Measurements from ENCODE around the gene ABI2.

DNA sequence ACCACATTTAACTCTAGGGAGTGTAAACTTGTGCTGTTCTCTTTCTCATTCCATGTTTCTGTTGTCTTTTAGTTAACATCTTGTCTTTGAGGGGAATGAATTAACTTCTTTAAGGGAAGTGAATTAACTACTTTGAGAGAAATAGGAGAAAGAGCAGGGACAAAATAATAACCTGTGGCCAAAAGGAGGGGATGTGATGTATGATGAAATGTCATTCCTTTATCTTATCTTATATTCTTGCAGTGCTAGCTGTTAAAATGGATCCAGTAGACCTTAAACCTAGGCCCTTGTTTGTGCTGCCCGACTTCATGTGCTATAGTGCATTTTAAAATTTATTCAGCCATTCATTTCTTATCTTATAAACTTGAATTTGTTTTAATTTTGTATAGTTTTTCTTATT lies 18.4 kb downstream of the ABI2 start:
- TF ChIP-seq, protein P1, sequence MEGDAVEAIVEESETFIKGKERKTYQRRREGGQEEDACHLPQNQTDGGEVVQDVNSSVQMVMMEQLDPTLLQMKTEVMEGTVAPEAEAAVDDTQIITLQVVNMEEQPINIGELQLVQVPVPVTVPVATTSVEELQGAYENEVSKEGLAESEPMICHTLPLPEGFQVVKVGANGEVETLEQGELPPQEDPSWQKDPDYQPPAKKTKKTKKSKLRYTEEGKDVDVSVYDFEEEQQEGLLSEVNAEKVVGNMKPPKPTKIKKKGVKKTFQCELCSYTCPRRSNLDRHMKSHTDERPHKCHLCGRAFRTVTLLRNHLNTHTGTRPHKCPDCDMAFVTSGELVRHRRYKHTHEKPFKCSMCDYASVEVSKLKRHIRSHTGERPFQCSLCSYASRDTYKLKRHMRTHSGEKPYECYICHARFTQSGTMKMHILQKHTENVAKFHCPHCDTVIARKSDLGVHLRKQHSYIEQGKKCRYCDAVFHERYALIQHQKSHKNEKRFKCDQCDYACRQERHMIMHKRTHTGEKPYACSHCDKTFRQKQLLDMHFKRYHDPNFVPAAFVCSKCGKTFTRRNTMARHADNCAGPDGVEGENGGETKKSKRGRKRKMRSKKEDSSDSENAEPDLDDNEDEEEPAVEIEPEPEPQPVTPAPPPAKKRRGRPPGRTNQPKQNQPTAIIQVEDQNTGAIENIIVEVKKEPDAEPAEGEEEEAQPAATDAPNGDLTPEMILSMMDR (conservative IDR thresholded peaks at IDR 0.05; ENCODE audit: low read depth, low read length): no peak
- TF ChIP-seq POLR2A (IDR thresholded peaks at IDR 0.05; ENCODE audit: low read depth, low read length) (no peak), MAFK (IDR thresholded peaks at IDR 0.05; ENCODE audit: low read depth, low read length) (no peak), RCOR1 (IDR thresholded peaks at IDR 0.05; ENCODE audit: insufficient replicate concordance, low read length) (no peak), BHLHE40 (IDR thresholded peaks at IDR 0.05; ENCODE audit: low read depth, low read length) (no peak), RFX5 (IDR thresholded peaks at IDR 0.05; ENCODE audit: low read depth, low read length) (no peak), NFE2L2 (IDR thresholded peaks at IDR 0.05; ENCODE audit: low read depth, low read length) (no peak), MXI1 (IDR thresholded peaks at IDR 0.05; ENCODE audit: borderline replicate concordance, low read depth, low read length) (no peak), SMC3 (IDR thresholded peaks at IDR 0.05; ENCODE audit: low read depth, low read length) (no peak)
- TF ChIP-seq, protein P2, sequence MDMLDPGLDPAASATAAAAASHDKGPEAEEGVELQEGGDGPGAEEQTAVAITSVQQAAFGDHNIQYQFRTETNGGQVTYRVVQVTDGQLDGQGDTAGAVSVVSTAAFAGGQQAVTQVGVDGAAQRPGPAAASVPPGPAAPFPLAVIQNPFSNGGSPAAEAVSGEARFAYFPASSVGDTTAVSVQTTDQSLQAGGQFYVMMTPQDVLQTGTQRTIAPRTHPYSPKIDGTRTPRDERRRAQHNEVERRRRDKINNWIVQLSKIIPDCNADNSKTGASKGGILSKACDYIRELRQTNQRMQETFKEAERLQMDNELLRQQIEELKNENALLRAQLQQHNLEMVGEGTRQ (IDR thresholded peaks at IDR 0.05; ENCODE audit: low read depth, low read length): no peak
- TF ChIP-seq, protein P3, sequence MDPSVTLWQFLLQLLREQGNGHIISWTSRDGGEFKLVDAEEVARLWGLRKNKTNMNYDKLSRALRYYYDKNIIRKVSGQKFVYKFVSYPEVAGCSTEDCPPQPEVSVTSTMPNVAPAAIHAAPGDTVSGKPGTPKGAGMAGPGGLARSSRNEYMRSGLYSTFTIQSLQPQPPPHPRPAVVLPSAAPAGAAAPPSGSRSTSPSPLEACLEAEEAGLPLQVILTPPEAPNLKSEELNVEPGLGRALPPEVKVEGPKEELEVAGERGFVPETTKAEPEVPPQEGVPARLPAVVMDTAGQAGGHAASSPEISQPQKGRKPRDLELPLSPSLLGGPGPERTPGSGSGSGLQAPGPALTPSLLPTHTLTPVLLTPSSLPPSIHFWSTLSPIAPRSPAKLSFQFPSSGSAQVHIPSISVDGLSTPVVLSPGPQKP (IDR thresholded peaks at IDR 0.05; ENCODE audit: borderline replicate concordance, low read depth, low read length): no peak
